Measurements from ENCODE around the gene LAMB4.

Gene LAMB4

DNA sequence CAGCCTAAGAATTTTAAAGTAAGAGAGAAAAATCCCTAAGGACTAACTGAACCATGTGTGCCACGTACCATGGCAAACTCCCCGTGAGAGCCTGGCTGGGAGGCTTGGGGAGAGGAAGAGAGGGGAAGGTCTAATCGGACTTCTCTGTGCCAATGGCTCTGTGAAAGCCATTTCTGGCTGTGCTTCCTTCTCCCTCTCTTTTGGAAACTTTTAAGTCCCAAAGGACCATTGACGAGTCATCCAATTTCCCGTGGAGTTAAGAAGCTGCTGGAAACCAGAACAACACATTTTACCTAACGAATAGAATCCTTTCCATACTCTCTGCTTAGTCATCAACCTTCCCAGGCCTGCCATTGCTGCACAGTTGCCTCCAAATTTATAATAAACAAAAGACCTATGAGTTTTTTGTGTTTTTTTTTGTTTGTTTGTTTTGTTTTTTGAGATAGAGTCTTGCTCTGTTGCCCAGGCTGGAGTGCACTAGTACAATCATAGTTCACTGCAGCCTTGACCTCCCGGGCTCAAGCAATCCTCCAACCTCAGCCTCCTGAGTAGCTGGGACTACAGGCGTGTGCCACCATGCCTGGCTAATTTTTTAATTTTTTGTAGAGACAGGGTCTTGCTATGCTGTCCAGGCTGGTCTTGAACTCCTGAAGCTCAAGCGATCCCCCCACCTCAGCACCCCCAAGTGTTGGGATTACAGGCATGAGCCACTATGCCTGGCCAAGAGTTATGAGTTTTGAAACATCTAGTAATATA lies 140.4 kb downstream of the LAMB4 start:
- DNase-seq = no peak

DNA sequence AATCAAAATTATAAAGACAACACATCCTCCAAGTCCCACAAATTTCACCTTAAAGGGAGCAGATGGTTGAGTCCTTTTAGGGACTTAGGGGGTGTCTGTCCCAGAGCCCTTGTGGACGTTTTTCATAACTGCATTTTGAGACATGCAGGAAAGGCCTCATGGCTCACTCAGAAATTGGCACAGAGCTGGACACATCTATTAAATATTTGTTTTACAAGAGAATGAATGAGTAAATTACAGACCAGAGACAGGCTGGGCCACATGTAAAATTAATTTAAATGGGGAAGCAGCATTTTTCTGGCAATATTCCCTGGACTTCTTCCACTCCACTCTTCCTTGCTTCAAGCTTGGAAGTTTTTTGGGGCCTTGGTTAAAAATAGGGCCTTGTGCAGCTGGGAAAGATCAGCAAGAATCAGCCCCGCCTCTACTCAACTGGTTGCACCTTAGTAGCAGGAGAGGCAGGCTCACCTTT lies 147.2 kb downstream of the LAMB4 start:
- DNase-seq = no peak

DNA sequence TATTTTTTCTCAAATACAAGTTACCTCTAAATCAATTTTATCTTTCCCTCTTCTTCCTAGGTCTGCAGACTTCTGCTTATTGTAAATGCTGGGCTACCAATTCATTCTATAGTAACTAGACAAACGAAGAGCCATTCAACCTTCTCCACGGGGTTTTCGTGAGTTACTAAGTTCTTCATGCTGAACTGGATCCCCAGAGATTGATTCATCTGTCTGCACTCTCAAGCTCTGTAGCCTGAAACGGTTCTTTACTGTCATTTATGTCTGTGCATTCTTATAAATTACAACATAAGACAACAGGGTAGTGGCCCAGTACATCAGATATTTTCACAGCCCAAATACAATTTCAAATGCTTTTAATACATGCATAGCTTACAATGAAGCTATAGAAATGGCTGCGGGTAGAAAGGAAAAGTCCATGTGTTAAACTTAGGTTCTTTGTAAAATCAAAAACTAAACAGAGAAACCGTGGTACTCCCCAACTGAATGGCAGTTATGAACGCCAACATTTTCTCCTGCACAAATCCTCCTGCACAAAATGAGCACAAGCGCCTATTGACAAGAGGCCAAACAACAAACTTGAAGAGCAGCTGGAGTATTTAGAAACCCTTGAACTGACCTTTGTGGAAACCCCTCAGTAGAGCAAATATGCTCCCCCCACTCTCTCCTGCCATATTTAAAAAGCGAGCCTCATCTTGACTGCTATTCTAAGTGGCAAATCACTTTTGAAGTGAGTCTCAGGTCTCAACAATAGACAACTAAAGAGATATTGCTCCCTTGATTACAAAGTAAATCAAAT lies 147.9 kb downstream of the LAMB4 start:
- DNase-seq = no peak

DNA sequence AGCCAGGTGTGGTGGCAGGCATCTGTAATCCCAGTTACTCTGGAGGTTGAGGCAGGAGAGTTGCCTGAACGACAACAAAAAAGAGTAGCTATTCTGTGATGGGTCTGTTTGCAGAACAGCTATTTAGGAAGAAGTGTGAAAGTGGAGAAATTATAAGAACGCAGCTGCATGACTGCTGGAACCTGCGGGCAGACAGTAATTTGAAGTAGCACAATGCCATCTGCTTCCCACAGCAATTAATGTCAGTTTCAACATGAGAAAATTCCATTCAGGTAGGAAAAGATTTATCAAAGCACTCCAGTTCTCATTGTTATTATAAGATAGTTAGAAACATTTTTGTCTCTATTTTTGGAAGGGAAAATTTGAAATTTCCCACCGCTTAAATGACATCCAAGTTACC lies 148.7 kb downstream of the LAMB4 start:
- no peak for DNase-seq

DNA sequence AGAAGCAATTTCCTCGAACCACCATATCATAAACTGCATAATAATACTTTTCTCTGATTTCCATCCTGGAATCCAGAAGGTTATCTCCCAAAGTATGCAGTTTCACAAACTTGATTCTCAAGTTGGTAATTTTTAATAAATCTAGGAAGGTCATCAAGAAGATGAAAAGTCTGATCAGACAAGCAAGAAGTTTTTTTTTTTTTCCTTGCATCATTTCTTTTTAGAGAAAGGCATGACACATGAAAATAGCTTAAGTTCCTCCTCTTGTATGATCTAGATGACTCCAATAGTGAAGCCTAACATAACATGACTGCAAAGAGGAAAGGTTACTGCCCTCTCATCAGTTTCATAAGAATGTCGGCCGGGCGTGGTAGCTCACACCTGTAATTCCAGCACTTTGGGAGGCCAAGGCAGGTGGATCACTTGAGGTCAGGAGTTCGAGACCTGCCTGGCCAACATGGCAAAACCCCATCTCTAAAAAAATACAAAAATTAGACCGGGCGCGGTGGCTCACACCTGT lies 149.4 kb downstream of the LAMB4 start:
- DNase-seq = no peak

DNA sequence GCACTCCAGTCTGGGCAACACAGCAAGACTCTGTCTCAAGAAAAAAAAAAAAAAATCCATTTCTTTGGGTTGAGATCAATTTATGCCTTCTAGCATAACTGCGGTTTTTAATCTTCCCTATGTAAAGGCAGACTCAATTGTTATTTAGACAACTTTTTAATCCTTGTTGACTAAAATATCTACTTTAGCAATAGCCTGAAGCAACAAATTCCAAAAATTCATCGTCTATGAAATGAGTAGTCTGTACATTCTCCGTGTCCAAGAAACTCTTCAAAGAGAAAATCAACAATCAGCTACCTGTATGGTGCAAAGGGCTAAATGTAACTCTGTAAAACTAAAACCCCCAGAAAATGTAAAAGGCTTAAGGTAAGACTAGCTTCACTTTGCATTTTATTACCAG lies 150.0 kb downstream of the LAMB4 start:
- no peak for DNase-seq

DNA sequence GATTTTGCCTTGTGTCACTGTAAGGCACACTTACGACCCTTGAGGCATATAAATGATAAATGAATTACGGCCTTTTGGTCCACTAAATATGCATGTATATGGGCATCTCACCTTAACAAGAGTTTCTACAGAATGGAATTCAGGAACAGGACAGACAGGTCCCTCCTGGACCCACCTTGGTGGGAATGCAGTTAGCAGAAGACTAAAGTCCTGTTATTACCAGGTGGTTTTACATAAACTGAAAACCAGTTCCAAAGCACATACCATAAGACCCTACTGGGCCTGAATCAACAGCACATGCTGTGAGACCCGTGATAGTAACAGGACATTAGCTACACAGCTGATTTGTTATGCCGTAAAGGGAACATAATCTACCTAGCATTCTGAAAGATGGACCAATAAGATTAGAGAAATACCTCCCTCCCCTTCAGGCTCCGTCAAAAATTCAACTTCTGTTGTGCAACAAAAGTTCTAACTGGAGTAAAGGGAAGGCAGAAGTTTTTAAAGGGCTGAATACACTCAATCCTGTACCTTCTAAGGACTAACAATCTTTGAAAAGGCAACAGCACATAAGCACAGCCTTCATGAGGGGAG lies 151.2 kb downstream of the LAMB4 start:
- no peak for DNase-seq

DNA sequence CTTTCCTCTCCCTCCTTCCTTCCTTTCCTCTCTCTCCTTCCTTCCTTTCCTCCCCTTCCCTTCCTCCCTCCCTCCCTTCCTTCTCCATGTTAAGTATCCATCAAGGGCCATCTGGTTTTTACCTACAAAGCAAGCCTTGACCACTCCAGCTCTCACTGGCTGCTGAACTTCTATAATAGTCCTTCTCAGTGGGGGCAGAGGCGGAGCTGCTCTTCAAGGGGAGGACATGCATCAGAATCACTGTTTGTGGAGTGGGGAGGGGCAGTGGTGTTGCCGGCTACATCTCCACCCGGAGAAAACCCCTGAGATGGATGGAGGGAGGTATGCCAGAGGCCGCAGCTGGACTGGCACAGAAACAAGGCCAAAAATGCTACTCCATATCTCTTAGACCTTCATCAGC lies 153.1 kb downstream of the LAMB4 start:
- no peak for DNase-seq

DNA sequence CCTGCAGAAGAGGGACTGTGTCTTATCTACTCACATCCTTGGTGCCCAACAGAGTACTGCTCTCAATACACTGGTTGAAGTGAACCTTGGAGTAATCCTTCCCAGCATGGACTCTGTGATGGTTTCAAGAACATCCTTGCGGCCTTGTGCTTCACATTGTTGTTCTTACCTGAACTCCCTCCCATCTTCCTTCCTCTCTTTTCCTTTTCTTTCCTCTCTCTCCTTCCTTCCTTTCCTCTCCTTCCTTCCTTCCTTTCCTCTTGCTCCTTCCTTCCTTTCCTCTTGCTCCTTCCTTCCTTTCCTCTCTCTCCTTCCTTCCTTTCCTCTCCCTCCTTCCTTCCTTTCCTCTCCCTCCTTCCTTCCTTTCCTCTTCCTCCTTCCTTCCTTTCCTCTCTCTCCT lies 153.5 kb downstream of the LAMB4 start:
- no peak for DNase-seq

DNA sequence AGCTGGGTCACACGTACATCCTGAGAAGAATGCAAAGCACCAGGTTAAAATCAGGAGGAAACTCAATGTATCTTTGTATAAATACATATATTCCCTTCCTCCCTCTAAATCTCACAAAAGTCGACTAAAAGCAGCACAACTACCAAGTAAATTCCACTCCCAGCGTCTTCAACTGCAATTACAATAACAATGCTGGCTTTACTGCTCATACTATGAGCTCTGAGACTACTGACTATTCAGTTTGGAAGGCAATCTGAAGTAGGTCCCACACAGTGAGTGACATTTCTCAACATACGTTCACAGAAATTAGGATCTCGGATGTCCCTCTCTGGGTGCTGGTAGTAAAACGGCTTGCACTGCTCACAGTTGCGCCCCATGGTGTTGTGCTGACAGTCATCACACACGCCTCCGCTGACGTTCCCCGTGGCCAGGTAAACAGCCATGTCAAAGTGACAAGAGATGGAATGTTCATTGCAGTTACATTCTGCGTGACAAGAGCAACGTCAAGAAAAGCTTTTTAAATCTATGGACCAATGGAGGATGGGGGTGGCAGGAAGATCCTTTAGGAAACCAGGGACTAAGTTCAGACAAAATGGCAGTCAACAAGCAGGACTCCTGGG lies 154.7 kb downstream of the LAMB4 start:
- DNase-seq = no peak

DNA sequence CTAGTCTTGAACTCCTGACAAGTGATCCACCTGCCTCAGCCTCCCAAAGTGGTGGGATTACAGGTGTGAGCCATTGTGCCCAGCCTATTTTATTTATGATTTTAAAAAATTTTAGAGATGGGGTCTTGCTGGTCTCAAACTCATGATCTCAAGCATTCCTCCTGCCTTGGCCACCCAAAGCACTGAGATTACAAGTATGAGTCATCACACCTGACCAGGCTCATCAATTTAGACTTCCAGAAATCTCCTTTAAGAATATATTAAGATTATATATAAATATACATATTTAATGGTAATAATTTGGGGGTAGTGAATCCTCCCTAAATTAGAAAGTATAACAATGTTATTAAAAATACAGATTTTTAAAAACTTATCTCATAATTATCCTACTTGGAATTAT lies 156.3 kb downstream of the LAMB4 start:
- no peak for DNase-seq

Measured in stimulated activated CD4-positive, alpha-beta T cell treated with anti-CD3 and anti-CD28 coated beads, Interleukin-2, amount 100 ng/mL, for 24 hours (primary cell).